B cell (primary cell): ENCODE data around the gene HMBS.

Experiments
- CTCF ChIP-seq: fragments of 200-600 bp; IDR thresholded peaks from one replicate; pipeline ENCODE4 v1.8.0; 2022; ENCODE audit warnings: antibody characterized with exemption, mild to moderate bottlenecking
- EZH2 ChIP-seq: IDR thresholded peaks from 2 replicates; pipeline ENCODE4 v1.6.1; 2012; ENCODE audit warnings: borderline replicate concordance, low read depth, mild to moderate bottlenecking, moderate library complexity, low read length; ENCODE audit not compliant: insufficient read depth, poor library complexity, severe bottlenecking

GRCh38 chr11:119112314-119113020 lies 27.8 kb downstream of the HMBS start:
- TF ChIP-seq CTCF (no peak), EZH2 (no peak)
